GM10248 (cell line): ENCODE results near the gene F2RL2.

Experiments used
- CTCF ChIA-PET: fragments of 300-600 bp; sonication (Branson Sonifier 250); formaldehyde crosslinking; extraction: SDS; loops from one replicate; lab custom pipeline; 2021; ENCODE audit warnings: antibody characterized with exemption; lab: Yijun Ruan, JAX
- POLR2A ChIA-PET: fragments of 350-650 bp; sonication (Branson Sonifier 250); formaldehyde crosslinking; extraction: SDS; loops from one replicate; lab custom pipeline; 2020; ENCODE audit warnings: antibody characterized with exemption; lab: Yijun Ruan, JAX
- DNase-seq: peaks from one replicate; pipeline ENCODE4 v3.0.0; 2012; ENCODE audit errors: extremely low spot score
- CTCF ChIP-seq: IDR thresholded peaks from 2 replicates; pipeline ENCODE4 v1.5.1; 2012; ENCODE audit warnings: mild to moderate bottlenecking, low read depth; ENCODE audit errors: extremely low read depth, missing control alignments, control extremely low read depth

F2RL2 gene

GRCh38 chr5:76617229-76617628 is 6.0 kb downstream of the F2RL2 start:
- TF ChIP-seq CTCF, result no peak
- POLR2A ChIA-PET, result no interaction called here
- CTCF ChIA-PET, result interaction anchor here (0.8 to 4.7 kb wide), 7 partner anchors 11 to 158 kb away, joined by 3 to 35 read pairs (median 3); no protein-coding TSS in a partner anchor
- DNase-seq, result no peak

DNA sequence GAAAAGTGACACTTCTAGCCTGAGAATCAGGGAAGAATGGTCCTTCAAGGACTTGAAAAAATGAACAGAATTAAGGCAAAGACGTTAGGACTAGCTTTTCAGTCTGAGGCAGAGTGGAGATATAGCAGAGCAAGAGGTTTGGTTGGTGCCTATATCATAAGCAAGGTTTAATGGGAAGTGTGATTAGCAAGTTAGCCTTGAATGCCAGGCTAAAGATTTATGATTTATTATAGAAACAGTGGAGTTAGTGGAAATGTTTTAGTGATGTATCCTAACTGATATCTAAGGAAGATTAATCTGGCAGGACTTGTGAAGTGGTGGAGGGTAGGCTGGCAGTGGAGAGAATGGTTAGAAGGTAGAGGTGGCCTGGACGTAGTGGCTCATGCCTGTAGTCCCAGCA is 7.0 kb downstream of the F2RL2 start:
- TF ChIP-seq CTCF, result no peak
- DNase-seq, result no peak
- ChIA-PET POLR2A (no interaction called here), CTCF (interaction anchor here (1.0 to 4.7 kb wide), 5 partner anchors 9 to 159 kb away, joined by 3 to 35 read pairs (median 7); no protein-coding TSS in a partner anchor)

DNA sequence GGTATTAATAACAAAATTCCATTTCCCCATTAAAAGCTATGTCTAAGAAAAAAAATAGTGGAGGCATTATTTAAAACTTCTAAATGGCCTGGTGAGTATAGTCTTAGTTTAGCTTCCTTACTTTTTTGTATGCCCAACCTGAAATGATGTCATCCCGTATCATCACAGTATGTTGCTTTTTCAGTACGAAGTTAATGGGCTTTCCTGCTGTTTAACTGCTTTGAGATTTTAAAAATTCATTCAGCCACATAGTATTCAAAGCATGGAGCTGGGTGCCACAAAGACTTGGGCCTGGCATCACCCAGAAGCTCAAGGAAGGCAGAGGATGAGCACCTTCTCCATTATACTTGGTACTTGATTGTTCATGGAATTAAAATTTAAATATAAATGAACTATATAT is 7.4 kb downstream of the F2RL2 start:
- POLR2A ChIA-PET, result no interaction called here
- DNase-seq, result no peak
- CTCF ChIA-PET, result interaction anchor here (1.1 to 4.7 kb wide), 3 partner anchors 9 to 159 kb away, joined by 5 to 35 read pairs (median 7); no protein-coding TSS in a partner anchor
- no peak for TF ChIP-seq CTCF

GRCh38 chr5:76612942-76613341 is 10.3 kb downstream of the F2RL2 start:
- DNase-seq, result no peak
- TF ChIP-seq CTCF, result no peak
- ChIA-PET POLR2A (no interaction called here), CTCF (interaction anchor here (1.3 to 2.9 kb wide), 4 partner anchors 14 to 162 kb away, joined by 4 to 18 read pairs (median 12); no protein-coding TSS in a partner anchor)

DNA sequence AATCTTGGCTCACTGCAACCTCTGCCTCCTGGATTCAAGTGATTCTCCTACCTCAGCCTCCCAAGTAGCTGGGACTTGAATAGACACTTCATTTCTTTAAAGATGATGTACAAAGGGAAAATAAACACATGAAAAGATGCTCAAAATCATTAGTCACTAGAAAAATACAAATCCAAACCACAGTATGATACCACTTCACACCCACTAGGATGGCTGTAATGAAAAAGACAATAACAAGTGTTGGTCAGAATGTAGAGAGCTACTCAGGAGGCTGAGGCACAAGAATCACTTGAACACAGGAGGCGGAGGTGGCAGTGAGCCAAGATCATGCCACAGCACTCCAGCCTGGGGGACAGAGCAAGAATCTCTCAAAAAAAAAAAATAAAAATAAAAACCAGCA is 13.0 kb downstream of the F2RL2 start:
- DNase-seq, result no peak
- CTCF ChIA-PET, result interaction anchor here (1.0 to 3.4 kb wide), 5 partner anchors 8 to 207 kb away, joined by 3 to 18 read pairs (median 12); partner anchors contain the start of gene IQGAP2
- no peak for TF ChIP-seq CTCF
- POLR2A ChIA-PET, result no interaction called here

- no peak for TF ChIP-seq CTCF
- POLR2A ChIA-PET, result no interaction called here
- DNase-seq, result peak; percentile 36
- CTCF ChIA-PET, result interaction anchor here (0.8 to 3.4 kb wide), 7 partner anchors 9 to 166 kb away, joined by 3 to 12 read pairs (median 5); no protein-coding TSS in a partner anchor
Observed at GRCh38 chr5:76608833-76609232, 14.4 kb downstream of the F2RL2 start.

- POLR2A ChIA-PET, result no interaction called here
- no peak for TF ChIP-seq CTCF
- DNase-seq, result no peak
- CTCF ChIA-PET, result interaction anchor here (0.8 to 3.4 kb wide), 8 partner anchors 8 to 167 kb away, joined by 3 to 17 read pairs (median 4); no protein-coding TSS in a partner anchor
Observed at GRCh38 chr5:76607353-76607871, 15.8 kb downstream of the F2RL2 start.
